ENCODE results near the gene M6PR. TPM values are rescaled to one million over a fixed set of nuclear protein-coding genes. Genes with fewer than 3 reads are reported as not detected.
A peak's percentile ranks its signal among the peaks of the same experiment; 100 is the strongest.
"Not testable (repeated sequence)": the region's sequence is repeated elsewhere in the genome, so short reads cannot be mapped to it uniquely, and the experiment has no call there.

Gene M6PR
- total RNA-seq, 1 donor from 2014 or later, result 98.0 TPM

- H3K27me3 ChIP-seq; H3K36me3 ChIP-seq; DNase-seq (ENCODE audit: extremely low spot score in 2 of 2); H3K9me3 ChIP-seq; intact Hi-C loops (cut with DNase I): not testable (repeated sequence)
- TF ChIP-seq, protein P1, sequence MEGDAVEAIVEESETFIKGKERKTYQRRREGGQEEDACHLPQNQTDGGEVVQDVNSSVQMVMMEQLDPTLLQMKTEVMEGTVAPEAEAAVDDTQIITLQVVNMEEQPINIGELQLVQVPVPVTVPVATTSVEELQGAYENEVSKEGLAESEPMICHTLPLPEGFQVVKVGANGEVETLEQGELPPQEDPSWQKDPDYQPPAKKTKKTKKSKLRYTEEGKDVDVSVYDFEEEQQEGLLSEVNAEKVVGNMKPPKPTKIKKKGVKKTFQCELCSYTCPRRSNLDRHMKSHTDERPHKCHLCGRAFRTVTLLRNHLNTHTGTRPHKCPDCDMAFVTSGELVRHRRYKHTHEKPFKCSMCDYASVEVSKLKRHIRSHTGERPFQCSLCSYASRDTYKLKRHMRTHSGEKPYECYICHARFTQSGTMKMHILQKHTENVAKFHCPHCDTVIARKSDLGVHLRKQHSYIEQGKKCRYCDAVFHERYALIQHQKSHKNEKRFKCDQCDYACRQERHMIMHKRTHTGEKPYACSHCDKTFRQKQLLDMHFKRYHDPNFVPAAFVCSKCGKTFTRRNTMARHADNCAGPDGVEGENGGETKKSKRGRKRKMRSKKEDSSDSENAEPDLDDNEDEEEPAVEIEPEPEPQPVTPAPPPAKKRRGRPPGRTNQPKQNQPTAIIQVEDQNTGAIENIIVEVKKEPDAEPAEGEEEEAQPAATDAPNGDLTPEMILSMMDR (IDR thresholded peaks at IDR 0.05), result peak in 2 of 3 experiments; percentile 26 to 38
- peak in 1 of 2 donors; percentile 18 for TF ChIP-seq POLR2AphosphoS5 (IDR thresholded peaks at IDR 0.05; ENCODE audit: insufficient read depth in 1 of 2, low read depth in 1 of 2)
- H3K27ac ChIP-seq, result peak within 1 kb of the TSS; percentile 92
- H3K4me1 ChIP-seq, result peaks cover 35% of the 10 kb centered on the region
- peak within 1 kb of the TSS; percentile 78 to 86 for H3K4me3 ChIP-seq
Measured at GRCh38 chr12:8914033-8914715, 35.3 kb downstream of the M6PR start, which contains the start of gene PHC1. PHC1 (plus strand) TSS chr12:8914509; CDS start chr12:8917678, 3,169 bp downstream.

- Histone ChIP-seq H3K27me3 (no peaks in the 10 kb centered on the region), H3K36me3 (peaks cover 0 to 5% of the 10 kb centered on the region in 2 donors), H3K4me1 (peaks cover 35% of the 10 kb centered on the region), H3K27ac (peak overlapping the region; percentile 92), H3K4me3 (peak overlapping the region; percentile 78 to 86), H3K9me3 (no peaks in the 10 kb centered on the region)
- TF ChIP-seq POLR2A (IDR thresholded peaks at IDR 0.05) (no peak), POLR2AphosphoS5 (IDR thresholded peaks at IDR 0.05; ENCODE audit: insufficient read depth in 1 of 2, low read depth in 1 of 2) (no peak)
- TF ChIP-seq, protein P1 (IDR thresholded peaks at IDR 0.05), result no peak
- no peak for DNase-seq (ENCODE audit: extremely low spot score in 2 of 2)
- intact Hi-C loops (cut with DNase I), result no loop called here
Measured at GRCh38 chr12:8913702-8914032, 35.8 kb downstream of the M6PR start.

GRCh38 chr12:8912914-8913313, 36.5 kb downstream of the M6PR start:
- intact Hi-C loops (cut with DNase I), result no loop called here
- TF ChIP-seq POLR2AphosphoS5 (IDR thresholded peaks at IDR 0.05; ENCODE audit: insufficient read depth in 1 of 2, low read depth in 1 of 2) (peak in 1 of 2 donors; percentile 35), POLR2A (IDR thresholded peaks at IDR 0.05) (no peak)
- TF ChIP-seq, protein P1 (IDR thresholded peaks at IDR 0.05), result no peak
- no peaks in the 10 kb centered on the region for H3K9me3 ChIP-seq
- no peaks in the 10 kb centered on the region for H3K27me3 ChIP-seq
- no peak for DNase-seq (ENCODE audit: extremely low spot score in 2 of 2)
- peak overlapping the region; percentile 92 for H3K27ac ChIP-seq
- no peak overlapping the region for H3K4me3 ChIP-seq
- no peaks in the 10 kb centered on the region for H3K36me3 ChIP-seq
- peaks cover 35% of the 10 kb centered on the region for H3K4me1 ChIP-seq

DNA sequence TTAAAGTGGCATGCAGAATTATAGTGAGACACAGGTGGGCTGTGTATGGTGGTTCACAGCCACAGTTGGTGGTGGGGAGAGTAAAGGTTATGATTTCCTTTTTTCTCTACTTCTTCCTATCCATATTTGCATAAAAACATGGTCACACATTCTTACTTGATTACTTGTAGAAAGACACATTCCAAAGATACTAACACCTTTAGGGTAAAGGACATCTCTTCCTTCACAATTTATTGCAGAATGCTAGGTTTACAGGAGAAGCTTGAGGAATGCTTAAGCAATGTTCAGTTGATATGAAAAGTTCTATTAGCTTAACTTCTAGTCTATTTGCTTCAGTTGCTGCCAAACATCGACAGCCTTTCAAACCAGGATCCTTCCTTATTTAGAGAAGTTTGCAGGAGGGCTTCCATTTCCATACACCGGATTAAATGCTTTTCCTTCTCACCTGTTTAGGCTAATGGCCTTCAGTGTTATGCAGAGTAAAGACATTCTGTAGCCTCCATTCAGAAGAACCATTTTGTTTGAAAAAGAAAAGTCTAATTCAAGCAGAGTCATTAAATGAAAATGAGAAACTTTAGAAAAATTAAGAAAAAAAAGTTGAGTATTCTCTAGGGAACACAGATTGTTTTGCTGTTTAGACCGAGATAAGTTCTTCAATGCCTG, 37.7 kb downstream of the M6PR start:
- TF ChIP-seq POLR2A (IDR thresholded peaks at IDR 0.05) (no peak), POLR2AphosphoS5 (IDR thresholded peaks at IDR 0.05; ENCODE audit: insufficient read depth in 1 of 2, low read depth in 1 of 2) (no peak)
- TF ChIP-seq, protein P1 (IDR thresholded peaks at IDR 0.05), result no peak
- intact Hi-C loops (cut with DNase I), result no loop called here
- DNase-seq (ENCODE audit: extremely low spot score in 2 of 2), result no peak
- Histone ChIP-seq H3K9me3 (no peaks in the 10 kb centered on the region), H3K27ac (no peak overlapping the region), H3K4me3 (no peak overlapping the region), H3K4me1 (peaks cover 33% of the 10 kb centered on the region), H3K27me3 (no peaks in the 10 kb centered on the region), H3K36me3 (no peaks in the 10 kb centered on the region)

DNA sequence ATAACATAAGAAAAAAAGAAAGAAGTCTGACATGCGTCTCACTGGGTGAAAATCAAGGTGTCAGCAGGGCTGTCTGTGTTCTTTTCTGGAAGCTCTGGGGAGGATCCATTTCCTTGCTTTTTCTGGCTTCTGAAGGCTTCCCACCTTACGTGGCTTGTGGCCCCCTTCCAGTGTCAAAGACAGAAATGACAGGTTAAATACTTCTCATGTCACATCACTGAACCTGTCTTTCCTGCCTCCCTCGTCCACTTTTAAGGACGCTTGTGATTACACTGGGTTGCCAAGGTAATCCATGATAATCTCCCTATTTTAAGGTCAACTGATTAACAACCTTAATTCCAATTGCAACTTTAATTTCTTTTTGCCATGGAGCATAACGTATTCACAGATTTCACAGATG, 39.7 kb downstream of the M6PR start:
- TF ChIP-seq POLR2AphosphoS5 (IDR thresholded peaks at IDR 0.05; ENCODE audit: insufficient read depth in 1 of 2, low read depth in 1 of 2), result no peak
- no peaks in the 10 kb centered on the region for H3K36me3 ChIP-seq
- peaks cover 15% of the 10 kb centered on the region for H3K4me1 ChIP-seq
- intact Hi-C loops (cut with DNase I), result no loop called here
- H3K4me3 ChIP-seq, result no peak overlapping the region
- no peak for DNase-seq (ENCODE audit: extremely low spot score in 2 of 2)
- H3K27ac ChIP-seq, result no peak overlapping the region
- no peaks in the 10 kb centered on the region for H3K9me3 ChIP-seq
- H3K27me3 ChIP-seq, result no peaks in the 10 kb centered on the region

All from vagina (tissue), 2 donors.